Upper lobe of left lung (tissue), 6 donors: ENCODE measurements around the gene C19orf47. TPM values are rescaled to one million over a fixed set of nuclear protein-coding genes. Genes with fewer than 3 reads are reported as not detected.

ENCODE experiments used
- ATAC-seq, 2 donors: fragments of 200-7000 bp; cut with Tn5 transposase; one replicate each; pipeline ENCODE4 v1.9.1; 2022; ENCODE audit warnings: mild to moderate bottlenecking in 2 of 2, moderate library complexity in 2 of 2; ENCODE audit not compliant: low FRiP score in 2 of 2
- DNase-seq, 2 donors: peaks; one replicate each; pipeline ENCODE4 v3.0.0-alpha.2; 2019 to 2020
- H3K27ac ChIP-seq, 4 donors: fragments of 200-600 bp; sonication (generic); one replicate each; pipeline ENCODE4 v1.5.1; 2016 to 2019
- H3K27me3 ChIP-seq, 4 donors: fragments of 200-600 bp; sonication (generic); one replicate each; pipeline ENCODE4 v1.5.1; 2017 to 2019
- H3K36me3 ChIP-seq, 4 donors: fragments of 200-600 bp; sonication (generic); one replicate each; pipeline ENCODE4 v1.5.1; 2016 to 2019
- H3K4me1 ChIP-seq, 4 donors: fragments of 200-600 bp; sonication (generic); one replicate each; pipeline ENCODE4 v1.5.1; 2018 to 2019
- H3K4me3 ChIP-seq, 4 donors: fragments of 200-600 bp; sonication (generic); one replicate each; pipeline ENCODE4 v1.5.1; 2017 to 2019; ENCODE audit warnings: mild to moderate bottlenecking in 2 of 4, moderate library complexity in 1 of 4
- H3K9me3 ChIP-seq, 4 donors: fragments of 200-600 bp; sonication (generic); one replicate each; pipeline ENCODE4 v1.5.1; 2018 to 2019
- EP300 ChIP-seq, 4 donors: sonication (generic); formaldehyde crosslinking; IDR thresholded peaks; one replicate each; pipeline ENCODE4 v1.5.1; 2017; ENCODE audit warnings: antibody characterized with exemption in 4 of 4, control low read depth in 2 of 4
- POLR2A ChIP-seq, 4 donors: fragments of 450-650 bp; IDR thresholded peaks; one replicate each; pipeline ENCODE4 v1.5.1; 2016 to 2017; ENCODE audit warnings: antibody characterized with exemption in 4 of 4, mild to moderate bottlenecking in 2 of 4
- POLR2AphosphoS5 ChIP-seq, 2 donors: sonication (generic); formaldehyde crosslinking; IDR thresholded peaks; one replicate each; pipeline ENCODE4 v1.5.1; 2017; ENCODE audit warnings: antibody characterized with exemption in 2 of 2
- WGBS, 2 donors: methylation state at CpG; one replicate each; pipeline ENCODE4 v1.1.5; 2017 to 2018; 5-methylcytosine and 5-hydroxymethylcytosine counted together
- total RNA-seq, 6 donors: library from RNA; depleted of rRNA in 4 of 6; stranded (reverse); fragments of >200 nt in 4 of 6; gene quantifications; one replicate each; pipeline versions ENCODE4 v1.1.0 to v1.2.1, GENCODE V29; 2016 to 2021
- TF ChIP-seq, protein P1 (sequence below), 6 experiments: fragments of 450-650 bp in 4 of 6; fragments of 200-600 bp in 2 of 6; sonication (generic) in 2 of 6; IDR thresholded peaks; one replicate each; pipeline ENCODE4 v1.5.1; 2016 to 2019; ENCODE audit warnings: antibody characterized with exemption in 6 of 6
- donor health status: DM: no; HTN: no; CAD: no; lungs with moderate emphysema.
- donor health status: DM: no; HTN: yes; CAD: no; lungs with severe emphysema.

Gene C19orf47
- total RNA-seq, 6 donors from 2014 or later: 12.6 to 59.7 (median 16.4) TPM

DNA sequence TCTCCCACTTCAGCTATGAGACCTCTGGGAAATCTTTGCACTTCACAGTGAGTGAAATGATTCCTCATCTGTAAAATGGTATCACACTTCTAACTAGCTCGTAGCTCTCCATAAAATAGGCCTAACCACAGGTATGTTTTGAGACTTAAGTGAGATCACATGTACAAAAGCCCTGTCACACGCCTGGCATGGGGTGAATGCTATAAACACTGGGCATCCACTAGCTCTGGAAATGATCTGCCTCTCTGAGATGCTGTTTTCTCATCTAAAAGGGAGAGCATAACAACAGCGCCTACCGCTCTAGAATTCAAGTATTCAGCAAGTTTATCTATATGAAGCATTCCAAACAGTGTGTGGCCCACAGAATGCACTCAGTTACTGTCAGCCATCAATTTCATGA lies 65.3 kb downstream of the C19orf47 start:
- Histone ChIP-seq H3K4me1 (peaks cover 47 to 73% (median 53%) of the 10 kb centered on the region in 4 donors), H3K27ac (peak overlapping the region in 3 of 4 donors; percentile 93 to 97 (median 94)), H3K9me3 (no peaks in the 10 kb centered on the region), H3K4me3 (peak overlapping the region in 1 of 4 donors; percentile 86), H3K27me3 (no peaks in the 10 kb centered on the region), H3K36me3 (peaks cover 0 to 4% (median 0%) of the 10 kb centered on the region in 4 donors)
- ATAC-seq: no peak
- no peak for DNase-seq
- TF ChIP-seq POLR2AphosphoS5 (IDR thresholded peaks at IDR 0.05): no peak
- TF ChIP-seq EP300 (IDR thresholded peaks at IDR 0.05): no peak
- TF ChIP-seq POLR2A (IDR thresholded peaks at IDR 0.05): no peak
- WGBS, 2 donors: 74 to 77% methylated on average over 4 of the region's 4 CpGs

DNA sequence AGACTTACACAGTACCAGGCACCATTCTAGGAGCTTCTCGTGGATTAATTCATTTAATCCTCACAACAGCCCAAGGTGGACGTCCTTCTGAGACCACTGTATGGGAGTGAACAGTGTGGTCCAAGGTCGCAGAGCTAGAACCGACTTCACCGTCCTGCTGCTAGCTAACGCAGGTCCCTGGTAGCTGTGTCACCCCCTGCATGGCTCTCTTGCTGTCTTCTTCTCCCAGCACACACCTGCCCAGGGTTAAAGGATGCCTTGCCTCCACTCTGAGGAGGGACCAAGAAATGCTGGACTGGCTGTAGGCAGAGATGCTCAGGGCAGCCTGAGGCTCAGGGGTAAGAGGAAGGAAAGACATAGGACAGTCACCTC lies 66.0 kb downstream of the C19orf47 start:
- no peaks in the 10 kb centered on the region for H3K27me3 ChIP-seq
- peaks cover 0 to 4% (median 0%) of the 10 kb centered on the region in 4 donors for H3K36me3 ChIP-seq
- TF ChIP-seq, protein P1, sequence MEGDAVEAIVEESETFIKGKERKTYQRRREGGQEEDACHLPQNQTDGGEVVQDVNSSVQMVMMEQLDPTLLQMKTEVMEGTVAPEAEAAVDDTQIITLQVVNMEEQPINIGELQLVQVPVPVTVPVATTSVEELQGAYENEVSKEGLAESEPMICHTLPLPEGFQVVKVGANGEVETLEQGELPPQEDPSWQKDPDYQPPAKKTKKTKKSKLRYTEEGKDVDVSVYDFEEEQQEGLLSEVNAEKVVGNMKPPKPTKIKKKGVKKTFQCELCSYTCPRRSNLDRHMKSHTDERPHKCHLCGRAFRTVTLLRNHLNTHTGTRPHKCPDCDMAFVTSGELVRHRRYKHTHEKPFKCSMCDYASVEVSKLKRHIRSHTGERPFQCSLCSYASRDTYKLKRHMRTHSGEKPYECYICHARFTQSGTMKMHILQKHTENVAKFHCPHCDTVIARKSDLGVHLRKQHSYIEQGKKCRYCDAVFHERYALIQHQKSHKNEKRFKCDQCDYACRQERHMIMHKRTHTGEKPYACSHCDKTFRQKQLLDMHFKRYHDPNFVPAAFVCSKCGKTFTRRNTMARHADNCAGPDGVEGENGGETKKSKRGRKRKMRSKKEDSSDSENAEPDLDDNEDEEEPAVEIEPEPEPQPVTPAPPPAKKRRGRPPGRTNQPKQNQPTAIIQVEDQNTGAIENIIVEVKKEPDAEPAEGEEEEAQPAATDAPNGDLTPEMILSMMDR (IDR thresholded peaks at IDR 0.05): no peak
- TF ChIP-seq EP300 (IDR thresholded peaks at IDR 0.05) (no peak), POLR2A (IDR thresholded peaks at IDR 0.05) (no peak), POLR2AphosphoS5 (IDR thresholded peaks at IDR 0.05) (no peak)
- no peak for DNase-seq
- peaks cover 47 to 80% (median 54%) of the 10 kb centered on the region in 4 donors for H3K4me1 ChIP-seq
- no peaks in the 10 kb centered on the region for H3K9me3 ChIP-seq
- H3K27ac ChIP-seq: no peak overlapping the region
- no peak for ATAC-seq
- H3K4me3 ChIP-seq: no peak overlapping the region
- 87 to 98% methylated on average over 6 of the region's 6 CpGs for WGBS, 2 donors

DNA sequence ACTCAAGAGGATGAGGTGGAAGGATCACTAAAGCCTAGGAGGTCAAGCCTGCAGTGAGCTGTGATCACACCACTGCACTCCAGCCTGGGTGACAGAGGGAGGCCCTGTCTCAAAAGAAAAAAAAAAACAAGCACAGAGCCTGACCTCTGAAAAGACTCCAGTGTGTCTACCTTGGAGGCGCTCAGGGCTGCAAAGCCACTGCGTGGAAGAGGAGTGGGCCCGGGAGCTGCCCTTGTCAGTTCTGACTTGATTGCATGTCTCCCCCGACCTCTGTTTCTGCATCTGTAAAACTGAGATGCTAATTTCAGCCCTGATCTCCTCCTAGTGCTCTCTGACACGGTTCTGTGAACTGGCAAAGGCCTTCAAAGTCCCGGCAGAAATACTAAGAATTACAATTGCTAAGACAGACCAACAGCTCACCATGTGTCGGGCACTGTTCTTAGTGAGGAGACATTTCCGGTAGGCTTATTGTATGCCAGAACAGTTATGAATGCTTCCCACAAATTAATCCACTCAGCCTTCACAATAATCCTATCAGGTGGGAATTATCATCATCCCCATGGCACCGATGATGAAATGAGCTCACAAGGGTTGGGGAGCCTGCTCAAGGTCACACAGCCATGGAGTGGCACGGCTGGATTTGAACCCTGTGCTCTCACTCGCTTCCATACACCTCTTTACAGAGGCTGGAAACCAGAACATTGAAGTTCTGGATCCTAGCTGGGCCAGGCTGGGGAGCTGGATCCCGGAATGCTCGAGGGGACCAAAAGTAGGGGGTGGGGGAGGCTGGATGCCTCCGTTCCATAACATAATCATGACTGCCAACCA lies 66.6 kb downstream of the C19orf47 start:
- no peak for TF ChIP-seq EP300 (IDR thresholded peaks at IDR 0.05)
- Histone ChIP-seq H3K4me3 (no peak overlapping the region), H3K27me3 (no peaks in the 10 kb centered on the region), H3K9me3 (no peaks in the 10 kb centered on the region), H3K27ac (peak overlapping the region in 1 of 4 donors; percentile 58), H3K4me1 (peaks cover 47 to 86% (median 54%) of the 10 kb centered on the region in 4 donors), H3K36me3 (peaks cover 0 to 4% (median 0%) of the 10 kb centered on the region in 4 donors)
- DNase-seq: no peak
- ATAC-seq: no peak
- WGBS, 2 donors: 80 to 87% methylated on average over 14 of the region's 14 CpGs

DNA sequence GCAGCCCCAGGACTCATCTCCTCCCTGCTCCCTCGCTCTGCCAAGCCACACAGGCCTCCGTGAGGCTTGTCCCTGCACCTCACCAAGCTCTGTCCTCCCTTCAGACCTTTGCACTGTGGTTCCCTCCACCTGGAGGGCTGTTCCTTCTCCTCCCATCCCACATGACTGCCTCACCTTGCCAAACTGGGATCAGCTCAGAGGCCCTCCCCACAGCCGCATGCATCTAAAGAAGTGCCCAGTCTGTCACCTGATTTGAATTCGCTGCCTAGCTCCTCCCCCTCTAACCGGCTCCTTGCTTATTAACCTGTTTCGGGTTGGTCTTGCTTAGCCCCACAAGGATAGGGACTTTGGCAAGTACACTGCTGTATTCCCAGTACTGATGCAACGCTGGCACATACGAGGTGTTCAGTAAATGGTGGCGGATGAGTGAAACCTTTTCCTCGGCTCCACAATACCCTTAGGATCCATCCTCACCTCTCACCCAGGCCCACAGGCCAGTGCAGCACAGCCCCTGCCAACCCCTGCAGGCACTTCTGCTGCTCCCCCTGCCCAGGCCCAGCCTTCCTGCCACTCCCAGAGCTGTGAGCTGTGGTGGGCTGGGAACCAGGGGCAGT lies 67.5 kb downstream of the C19orf47 start:
- DNase-seq: peak; percentile 24 to 75

DNA sequence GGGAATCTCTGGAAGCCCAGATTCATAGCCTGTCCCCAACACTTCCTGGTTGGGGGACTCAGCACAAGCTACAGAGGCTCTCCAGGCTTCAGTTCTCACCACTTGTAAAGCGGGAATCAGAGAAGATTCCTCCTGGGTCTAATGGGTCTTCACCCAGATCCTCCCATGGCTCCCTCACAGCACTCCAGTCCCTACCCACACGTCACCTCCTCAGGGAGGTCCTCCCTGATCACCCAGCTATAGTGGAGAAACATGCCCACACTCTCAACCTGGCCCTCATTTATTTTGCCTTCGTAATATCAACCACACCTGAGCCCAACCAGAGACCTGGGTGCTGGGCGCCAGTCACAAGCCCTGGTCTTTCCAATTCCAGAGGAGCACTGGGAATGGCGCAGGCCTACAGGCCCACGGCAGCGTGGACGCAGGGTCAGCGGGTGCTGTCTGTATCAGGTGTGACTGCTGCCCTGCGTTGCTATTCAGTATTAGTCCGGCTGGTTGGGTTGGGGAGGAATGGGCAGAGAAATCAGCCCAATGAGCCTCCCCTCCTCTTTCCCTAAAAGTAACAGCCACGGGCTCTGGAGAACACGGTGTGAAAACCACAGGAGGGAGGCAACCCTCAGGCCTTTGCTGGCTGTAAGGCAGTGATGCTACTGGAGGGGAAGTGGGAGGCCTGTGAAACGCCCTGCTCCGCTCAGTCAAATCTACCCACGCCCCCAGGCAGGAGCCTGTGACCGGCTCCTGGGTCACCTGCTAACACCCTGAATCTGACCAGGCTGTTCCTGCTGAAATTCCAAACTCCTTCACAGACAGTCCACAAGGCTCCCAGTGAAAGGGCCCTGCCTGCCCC lies 68.2 kb downstream of the C19orf47 start:
- no peak for DNase-seq
- H3K9me3 ChIP-seq: no peaks in the 10 kb centered on the region
- no peak for ATAC-seq
- peaks cover 43 to 85% (median 55%) of the 10 kb centered on the region in 4 donors for H3K4me1 ChIP-seq
- no peak overlapping the region for H3K4me3 ChIP-seq
- peaks cover 0 to 4% (median 0%) of the 10 kb centered on the region in 4 donors for H3K36me3 ChIP-seq
- H3K27ac ChIP-seq: peak overlapping the region in 3 of 4 donors; percentile 28 to 54 (median 36)
- TF ChIP-seq, protein P1 (IDR thresholded peaks at IDR 0.05): no peak
- no peak for TF ChIP-seq POLR2A (IDR thresholded peaks at IDR 0.05)
- TF ChIP-seq EP300 (IDR thresholded peaks at IDR 0.05): no peak
- TF ChIP-seq POLR2AphosphoS5 (IDR thresholded peaks at IDR 0.05): no peak
- 72 to 79% methylated on average over 12 to 17 of the region's 17 CpGs for WGBS, 2 donors
- H3K27me3 ChIP-seq: no peaks in the 10 kb centered on the region

More for the DNA sequence above, 67.5 kb downstream of the C19orf47 start:
- Histone ChIP-seq H3K9me3 (no peaks in the 10 kb centered on the region), H3K36me3 (peaks cover 0 to 4% (median 0%) of the 10 kb centered on the region in 4 donors), H3K4me1 (peaks cover 44 to 82% (median 51%) of the 10 kb centered on the region in 4 donors), H3K27ac (peak overlapping the region in 1 of 4 donors; percentile 58), H3K4me3 (no peak overlapping the region), H3K27me3 (no peaks in the 10 kb centered on the region)
- ATAC-seq: no peak
- WGBS, 2 donors: 57 to 74% methylated on average over 10 of the region's 10 CpGs
- TF ChIP-seq, protein P1 (IDR thresholded peaks at IDR 0.05): no peak
- TF ChIP-seq EP300 (IDR thresholded peaks at IDR 0.05) (no peak), POLR2AphosphoS5 (IDR thresholded peaks at IDR 0.05) (no peak), POLR2A (IDR thresholded peaks at IDR 0.05) (no peak)
